ENCODE measurements around the gene IFI35. TPM values are rescaled to one million over a fixed set of nuclear protein-coding genes. Genes with fewer than 3 reads are reported as not detected.
"Not testable (repeated sequence)": the region's sequence is repeated elsewhere in the genome, so short reads cannot be mapped to it uniquely, and the experiment has no call there.

IFI35 gene
- total RNA-seq, 1 donor from 2014 or later = 14.4 TPM

DNA sequence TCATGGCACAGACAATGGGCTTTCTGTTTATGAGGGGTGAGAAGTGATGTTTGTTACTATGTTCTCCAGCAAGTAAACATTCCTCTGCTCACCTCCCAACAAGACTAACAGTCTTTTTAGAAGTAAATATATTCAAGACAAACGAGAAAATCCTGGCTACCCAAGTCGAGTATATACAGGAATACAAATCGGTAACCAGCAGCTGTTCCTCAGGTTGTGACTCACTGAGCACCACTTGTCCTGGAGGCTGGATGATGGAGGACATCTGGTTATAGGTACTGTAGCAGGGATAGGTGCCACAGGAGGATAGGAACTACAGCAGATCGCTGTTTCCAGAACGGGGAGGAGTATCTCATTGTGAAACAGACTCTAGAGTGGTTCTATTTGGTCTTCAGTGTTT, 13.7 kb upstream of the IFI35 start:
- intact Hi-C loops (cut with DNase I) = no loop called here
- ATAC-seq (ENCODE audit: poor library complexity) (no peak), DNase-seq (no peak)

GRCh38 chr17:42993913-42994312, 12.7 kb upstream of the IFI35 start:
- DNase-seq; ATAC-seq (ENCODE audit: poor library complexity); intact Hi-C loops (cut with DNase I): not testable (repeated sequence)

DNA sequence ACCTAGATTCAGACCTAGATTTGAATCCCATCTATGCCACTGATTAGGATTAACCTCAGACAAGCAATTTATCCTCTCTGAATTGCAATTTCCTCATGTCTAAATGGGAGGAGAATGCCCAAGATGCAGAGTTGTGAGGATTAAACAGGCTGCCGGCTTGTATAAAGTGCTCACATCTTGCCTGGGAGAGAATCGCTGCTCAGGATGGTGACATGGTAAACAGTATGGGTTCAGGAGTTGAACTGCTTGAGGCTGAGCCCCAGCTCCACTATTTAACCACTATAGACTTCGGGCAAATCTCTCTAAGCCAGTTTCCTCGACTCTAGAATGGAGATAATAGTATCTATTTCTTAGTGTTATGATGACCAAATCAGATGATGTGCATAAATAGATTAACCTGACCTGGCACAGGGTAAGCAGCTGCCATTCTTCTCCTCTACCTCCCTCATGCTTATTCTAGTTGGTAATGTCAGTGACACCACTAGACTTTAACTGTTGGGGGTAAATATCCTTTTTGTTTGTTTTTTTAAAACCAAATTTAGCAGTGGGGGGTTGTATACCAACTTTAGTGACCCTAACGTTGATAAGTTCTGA, 9.1 kb upstream of the IFI35 start:
- intact Hi-C loops (cut with DNase I) = no loop called here
- DNase-seq = no peak
- no peak for ATAC-seq (ENCODE audit: poor library complexity)

DNA sequence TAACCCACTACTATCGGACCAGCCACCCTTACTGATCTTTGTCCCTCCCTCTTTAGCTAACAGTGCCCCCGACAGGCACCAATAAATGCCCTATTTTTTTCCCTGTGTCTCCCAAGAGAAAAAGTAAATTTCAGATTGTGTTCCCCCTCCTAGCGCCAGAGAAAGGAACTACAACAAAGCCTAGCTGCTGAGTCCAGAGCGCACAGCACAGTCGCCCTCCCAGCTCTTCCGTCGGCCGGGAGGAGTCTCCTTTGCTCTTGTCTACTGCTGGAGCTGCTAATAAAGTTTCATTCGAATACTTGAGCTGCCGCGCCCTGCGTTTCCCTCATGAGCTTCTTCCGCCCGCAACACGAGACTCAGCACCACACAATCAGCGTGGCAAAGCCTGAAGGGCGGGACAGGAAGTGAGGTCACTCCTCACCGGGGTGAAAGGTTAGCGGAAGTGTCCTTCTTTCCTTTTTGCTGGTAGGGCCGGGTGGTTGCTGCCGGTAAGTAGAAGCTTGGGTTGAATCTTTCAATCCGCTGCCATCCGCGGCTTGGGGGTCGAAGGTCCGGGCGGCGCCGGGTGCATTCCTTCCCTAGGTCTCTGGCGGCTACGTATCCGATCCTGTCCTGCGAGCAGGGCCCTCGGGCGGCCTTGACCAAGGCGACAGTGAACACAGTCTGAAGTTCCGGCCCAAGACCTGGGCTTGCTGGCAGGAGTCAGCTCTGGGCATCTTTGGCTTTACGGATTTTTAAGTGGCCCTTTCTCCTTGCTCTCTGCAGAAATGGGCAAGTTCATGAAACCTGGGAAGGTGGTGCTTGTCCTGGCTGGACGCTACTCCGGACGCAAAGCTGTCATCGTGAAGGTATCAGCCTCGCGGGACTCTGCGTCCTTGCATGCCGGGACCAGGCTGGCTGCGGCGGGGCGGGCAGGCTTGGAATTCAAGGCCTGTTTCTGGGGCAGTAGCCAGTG, 8.3 kb upstream of the IFI35 start, which contains the start of gene RPL27:
Gene RPL27, plus strand, starts transcription at position 436 of the 955 bp plus-strand sequence. Its CDS starts 332 bp downstream, at position 768.
- ATAC-seq (ENCODE audit: poor library complexity) = peak; percentile 98
- DNase-seq = peak; percentile 98
- intact Hi-C loops (cut with DNase I) = no loop called here

DNA sequence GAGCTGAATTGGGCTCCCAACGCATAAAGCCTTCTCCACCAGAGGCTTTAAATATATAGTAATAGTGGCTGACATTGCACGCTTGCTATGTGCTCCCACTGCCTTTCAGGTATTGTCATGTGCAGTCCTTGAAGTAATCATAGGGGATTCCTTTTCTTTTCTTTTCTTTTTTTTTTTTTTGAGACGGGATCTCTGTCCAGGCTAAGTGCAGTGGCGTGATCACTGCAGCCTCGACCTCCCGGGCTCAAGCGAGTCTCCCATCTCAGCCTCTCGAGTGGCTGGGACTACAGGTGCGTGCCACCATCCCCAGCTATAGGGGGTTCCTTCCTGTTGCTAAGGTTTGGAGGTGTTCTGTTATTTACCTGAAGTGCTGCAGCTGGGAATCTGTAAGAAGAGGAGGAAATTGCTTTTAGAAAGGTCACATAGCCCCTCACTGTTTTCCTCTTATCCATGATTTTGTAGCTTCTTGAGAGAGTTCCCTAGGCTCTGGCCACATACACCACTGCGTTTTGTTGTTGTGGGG, 7.5 kb upstream of the IFI35 start:
- intact Hi-C loops (cut with DNase I) = no loop called here
- DNase-seq = no peak
- ATAC-seq (ENCODE audit: poor library complexity) = no peak

DNA sequence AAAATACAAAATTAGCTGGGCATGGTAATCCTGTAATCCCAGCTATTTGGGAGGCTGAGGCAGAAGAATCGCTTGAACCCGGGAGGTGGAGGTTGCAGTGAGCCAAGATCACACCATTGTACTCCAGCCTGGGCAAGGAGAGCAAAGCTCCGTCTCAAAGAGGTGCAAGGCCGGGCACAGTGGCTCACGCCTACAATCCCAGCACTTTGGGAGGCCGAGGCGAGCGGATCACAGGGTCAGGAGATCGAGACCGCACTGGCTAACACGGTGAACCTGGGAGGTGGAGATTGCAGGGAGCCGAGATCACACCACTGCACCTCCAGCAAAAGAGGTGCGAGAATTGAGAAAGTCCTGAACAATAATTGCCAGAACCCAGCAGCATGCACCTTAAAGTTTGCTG, 5.7 kb upstream of the IFI35 start:
- intact Hi-C loops (cut with DNase I); ATAC-seq (ENCODE audit: poor library complexity); DNase-seq: not testable (repeated sequence)

DNA sequence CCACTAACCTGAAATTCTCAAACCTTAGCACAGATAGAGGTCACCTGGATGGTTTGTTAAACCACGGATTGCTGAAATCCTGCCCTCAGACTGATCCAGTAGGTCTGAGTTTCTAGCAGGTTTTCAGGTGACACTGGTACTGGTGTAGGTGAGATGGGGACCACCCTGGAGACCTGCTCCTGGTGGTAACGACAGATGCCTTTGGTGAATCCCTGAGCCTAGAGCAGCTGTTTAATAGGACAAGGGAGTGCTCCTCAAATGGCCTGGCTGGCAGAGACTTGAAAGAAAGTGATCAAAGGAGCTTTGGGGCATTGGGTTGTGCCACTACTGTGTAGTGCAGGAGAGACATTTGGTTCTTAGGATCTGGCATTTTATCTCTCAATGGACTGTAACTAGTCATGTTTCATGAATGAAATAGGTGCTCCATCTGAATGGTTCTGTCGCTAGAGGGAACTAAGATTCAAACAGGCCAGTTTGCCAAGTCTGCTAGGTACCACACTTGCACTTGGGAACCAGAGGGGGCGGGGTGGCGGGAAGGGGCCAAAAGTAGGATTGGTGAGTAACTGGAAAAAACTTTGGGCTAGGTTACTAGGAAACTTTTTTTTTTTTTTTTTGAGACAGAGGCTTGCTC, 2.9 kb upstream of the IFI35 start:
- no peak for ATAC-seq (ENCODE audit: poor library complexity)
- intact Hi-C loops (cut with DNase I) = no loop called here
- no peak for DNase-seq

- no peak for ATAC-seq (ENCODE audit: poor library complexity)
- DNase-seq = no peak
- intact Hi-C loops (cut with DNase I) = no loop called here
Measured at GRCh38 chr17:43010667-43011308, 4.2 kb downstream of the IFI35 start.

DNA sequence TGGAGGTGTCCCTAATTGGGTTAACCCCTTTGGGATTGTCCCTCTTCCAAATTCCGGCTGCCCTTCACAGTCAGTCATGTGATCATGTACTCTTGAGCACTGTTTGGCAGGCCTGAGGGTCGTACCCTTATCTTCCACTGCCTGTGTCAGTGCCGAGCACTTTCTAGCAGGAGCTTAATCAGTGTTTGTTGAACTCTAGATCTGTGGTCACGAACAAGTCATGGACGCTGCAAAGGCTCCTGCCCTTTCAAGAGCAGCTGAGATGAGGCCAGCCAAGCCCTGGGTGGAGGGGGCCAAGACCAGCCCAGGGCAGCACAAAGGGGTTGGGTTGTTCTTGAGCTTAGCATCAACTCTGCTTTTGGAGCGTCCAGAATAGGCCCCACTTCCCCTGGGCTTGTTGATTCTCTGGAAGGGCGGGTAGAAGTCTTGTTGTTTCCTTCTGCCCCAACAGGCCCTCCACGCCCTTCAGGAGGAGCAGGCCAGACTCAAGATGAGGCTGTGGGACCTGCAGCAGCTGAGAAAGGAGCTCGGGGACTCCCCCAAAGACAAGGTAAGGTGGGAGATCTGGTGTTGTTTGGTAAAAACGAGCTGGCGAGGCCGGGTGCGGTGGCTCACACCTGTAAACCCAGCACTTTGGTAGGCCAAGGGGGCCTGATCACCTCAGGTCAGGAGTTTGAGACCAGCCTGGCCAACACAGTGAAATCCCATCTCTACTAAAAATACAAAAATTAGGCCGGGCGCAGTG, 5.3 kb downstream of the IFI35 start:
- intact Hi-C loops (cut with DNase I) = no loop called here
- ATAC-seq (ENCODE audit: poor library complexity) (peak; percentile 23), DNase-seq (no peak)

- ATAC-seq (ENCODE audit: poor library complexity) (no peak), DNase-seq (no peak)
- intact Hi-C loops (cut with DNase I) = no loop called here
Measured at GRCh38 chr17:43013296-43013695, 6.7 kb downstream of the IFI35 start.

- intact Hi-C loops (cut with DNase I) = no loop called here
- ATAC-seq (ENCODE audit: poor library complexity) (peak; percentile 20), DNase-seq (no peak)
Measured at GRCh38 chr17:43014020-43014648, 7.5 kb downstream of the IFI35 start.

- DNase-seq (no peak), ATAC-seq (ENCODE audit: poor library complexity) (no peak)
- intact Hi-C loops (cut with DNase I) = no loop called here
Measured at GRCh38 chr17:43014649-43015542, 8.3 kb downstream of the IFI35 start.

DNA sequence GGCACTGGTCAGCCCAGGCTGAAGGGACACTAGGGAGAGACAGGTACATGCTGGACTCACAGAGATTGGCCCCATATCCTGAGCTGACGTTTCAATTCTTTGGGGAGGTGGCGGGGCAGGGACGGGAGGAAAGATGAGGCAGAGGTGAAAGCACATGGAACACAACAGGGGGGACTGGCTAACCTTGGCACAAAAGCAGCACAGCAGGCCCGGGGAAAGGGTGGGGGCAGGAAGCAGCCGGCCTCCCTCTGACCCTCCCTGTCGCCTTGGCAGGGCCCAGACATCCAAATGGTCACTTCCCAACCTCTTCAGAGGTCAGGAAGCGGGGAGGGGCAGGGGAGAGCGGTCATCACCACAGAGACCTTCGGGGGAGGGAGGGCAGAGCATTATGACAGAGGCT, 9.0 kb downstream of the IFI35 start:
- intact Hi-C loops (cut with DNase I) = no loop called here
- peak; percentile 80 for DNase-seq
- peak; percentile 36 for ATAC-seq (ENCODE audit: poor library complexity)

GRCh38 chr17:43016216-43016615, 9.6 kb downstream of the IFI35 start:
- DNase-seq = no peak
- intact Hi-C loops (cut with DNase I) = no loop called here
- no peak for ATAC-seq (ENCODE audit: poor library complexity)

- no peak for DNase-seq
- ATAC-seq (ENCODE audit: poor library complexity) = no peak
- intact Hi-C loops (cut with DNase I) = no loop called here
Measured at GRCh38 chr17:43018008-43018853, 11.6 kb downstream of the IFI35 start.

DNA sequence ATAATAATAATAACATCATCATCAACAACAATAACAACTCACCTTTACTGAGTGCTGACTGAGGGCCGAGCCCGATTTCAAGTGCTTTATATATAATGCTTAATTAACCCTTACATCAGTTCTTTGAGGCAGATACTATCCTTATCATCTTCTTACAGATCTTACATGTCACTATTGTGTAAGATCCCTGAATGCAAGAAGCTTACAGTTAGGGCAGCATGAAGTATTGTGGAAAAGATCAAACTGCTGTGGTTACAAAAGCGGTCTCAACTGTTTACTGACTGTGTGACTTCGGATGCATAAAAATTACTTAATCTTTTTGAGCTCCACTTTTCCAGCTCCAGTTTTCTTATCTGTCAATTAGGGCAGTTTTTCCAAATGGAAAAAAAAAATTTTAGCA, 12.3 kb downstream of the IFI35 start:
- ATAC-seq (ENCODE audit: poor library complexity) = no peak
- intact Hi-C loops (cut with DNase I) = no loop called here

More for the DNA sequence above, 12.3 kb downstream of the IFI35 start:
- no peak for DNase-seq

All from Right ventricle myocardium superior (tissue), 1 donor.